Mesothelial cell of epicardium (in vitro differentiated cells): ENCODE results near the gene MTHFR. TPM values are rescaled to one million over a fixed set of nuclear protein-coding genes. Genes with fewer than 3 reads are reported as not detected.

ENCODE experiments used
- DNase-seq, 2 experiments: peaks; one replicate each; pipeline ENCODE4 v3.0.0; 2021; ENCODE audit warnings: low spot score in 2 of 2; ENCODE audit not compliant: unreplicated experiment in 2 of 2
- H3K27ac Mint-ChIP-seq: 2 replicates; pipeline ENCODE4 v1.8.0; 2021; ENCODE audit warnings: mixed read lengths
- H3K27me3 Mint-ChIP-seq: 2 replicates; pipeline ENCODE4 v1.8.0; 2021; ENCODE audit warnings: low read depth, mixed read lengths
- H3K36me3 Mint-ChIP-seq: 2 replicates; pipeline ENCODE4 v1.8.0; 2021; ENCODE audit warnings: mixed read lengths
- H3K4me1 Mint-ChIP-seq: 2 replicates; pipeline ENCODE4 v1.8.0; 2021; ENCODE audit warnings: mixed read lengths
- H3K4me3 Mint-ChIP-seq: 2 replicates; pipeline ENCODE4 v1.8.0; 2021; ENCODE audit warnings: mild to moderate bottlenecking, moderate library complexity, mixed read lengths
- H3K9me3 Mint-ChIP-seq: 2 replicates; pipeline ENCODE4 v1.8.0; 2021; ENCODE audit warnings: mixed read lengths
- CTCF ChIP-seq: fragments of 200-600 bp; sonication (generic); IDR thresholded peaks from one replicate; pipeline ENCODE4 v1.5.0; 2021; ENCODE audit warnings: antibody characterized with exemption; ENCODE audit not compliant: unreplicated experiment
- total RNA-seq: library from RNA; stranded (reverse); gene quantifications from 3 replicates; pipeline ENCODE4 v1.2.1, GENCODE V29; 2021

MTHFR gene
- total RNA-seq, 1 donor from 2014 or later, result 39.2 TPM

DNA sequence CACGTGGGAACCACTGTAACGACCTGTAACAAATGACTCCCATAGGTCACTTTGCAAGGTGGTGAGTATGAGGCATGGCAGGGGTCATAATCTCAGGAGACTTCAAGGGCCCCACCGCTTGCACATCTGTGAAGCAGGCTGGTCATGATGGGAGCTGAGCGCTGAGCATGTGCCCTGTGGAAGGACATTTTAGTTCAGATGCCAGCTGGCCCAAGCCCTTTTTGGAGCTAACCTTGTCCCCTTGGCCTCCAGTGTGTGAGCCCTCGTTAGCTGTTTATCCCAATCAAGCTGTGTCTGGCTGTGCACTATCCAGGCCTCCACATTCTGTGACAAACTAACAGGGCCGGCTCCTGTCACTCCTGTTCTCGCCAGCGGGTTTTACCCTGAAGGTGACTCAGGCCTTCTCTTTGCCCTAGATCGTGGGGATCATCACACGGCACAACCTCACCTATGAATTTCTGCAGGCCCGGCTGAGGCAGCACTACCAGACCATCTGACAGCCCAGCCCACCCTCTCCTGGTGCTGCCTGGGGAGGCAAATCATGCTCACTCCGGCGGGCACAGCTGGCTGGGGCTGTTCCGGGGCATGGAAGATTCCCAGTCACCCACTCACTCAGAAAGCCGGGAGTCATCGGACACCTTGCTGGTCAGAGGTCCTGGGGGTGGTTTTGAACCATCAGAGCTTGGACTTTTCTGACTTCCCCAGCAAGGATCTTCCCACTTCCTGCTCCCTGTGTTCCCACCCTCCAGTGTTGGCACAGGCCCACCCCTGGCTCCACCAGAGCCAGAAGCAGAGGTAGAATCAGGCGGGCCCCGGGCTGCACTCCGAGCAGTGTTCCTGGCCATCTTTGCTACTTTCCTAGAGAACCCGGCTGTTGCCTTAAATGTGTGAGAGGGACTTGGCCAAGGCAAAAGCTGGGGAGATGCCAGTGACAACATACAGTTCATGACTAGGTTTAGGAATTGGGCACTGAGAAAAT, 34.3 kb upstream of the MTHFR start:
- no peak for TF ChIP-seq CTCF
- H3K36me3 Mint-ChIP-seq, result peaks cover 29% of the 10 kb centered on the region
- H3K9me3 Mint-ChIP-seq, result no peaks in the 10 kb centered on the region
- peaks cover 17% of the 10 kb centered on the region for H3K4me1 Mint-ChIP-seq
- no peaks in the 10 kb centered on the region for H3K27me3 Mint-ChIP-seq
- no peak overlapping the region for H3K27ac Mint-ChIP-seq
- DNase-seq, result no peak
- H3K4me3 Mint-ChIP-seq, result no peak overlapping the region

GRCh38 chr1:11838349-11839272, 32.8 kb upstream of the MTHFR start:
- Mint-ChIP-seq H3K36me3 (peaks cover 29% of the 10 kb centered on the region), H3K27ac (no peak overlapping the region), H3K4me3 (no peak overlapping the region), H3K27me3 (no peaks in the 10 kb centered on the region), H3K9me3 (no peaks in the 10 kb centered on the region), H3K4me1 (peaks cover 17% of the 10 kb centered on the region)
- TF ChIP-seq CTCF, result peak; percentile 80
- DNase-seq, result peak; percentile 66 to 82

GRCh38 chr1:11837767-11838348, 32.1 kb upstream of the MTHFR start:
- Mint-ChIP-seq H3K9me3 (no peaks in the 10 kb centered on the region), H3K4me1 (peaks cover 17% of the 10 kb centered on the region), H3K27me3 (no peaks in the 10 kb centered on the region), H3K36me3 (peaks cover 29% of the 10 kb centered on the region), H3K4me3 (no peak overlapping the region), H3K27ac (no peak overlapping the region)
- DNase-seq, result no peak
- no peak for TF ChIP-seq CTCF

GRCh38 chr1:11836955-11837766, 31.4 kb upstream of the MTHFR start:
- peaks cover 27% of the 10 kb centered on the region for H3K36me3 Mint-ChIP-seq
- H3K27ac Mint-ChIP-seq, result no peak overlapping the region
- H3K4me3 Mint-ChIP-seq, result no peak overlapping the region
- peaks cover 12% of the 10 kb centered on the region for H3K4me1 Mint-ChIP-seq
- no peaks in the 10 kb centered on the region for H3K9me3 Mint-ChIP-seq
- no peak for DNase-seq
- H3K27me3 Mint-ChIP-seq, result no peaks in the 10 kb centered on the region
- no peak for TF ChIP-seq CTCF
